Measurements from ENCODE around the gene TRPV5.

Gene TRPV5

GRCh38 chr7:142941541-142941940 is 8.0 kb upstream of the TRPV5 start:
- TF ChIP-seq CTCF (conservative IDR thresholded peaks at IDR 0.05; ENCODE audit: low read depth, low read length) = no peak
- no peak for DNase-seq (ENCODE audit: low read depth)

GRCh38 chr7:142940966-142941535 is 7.5 kb upstream of the TRPV5 start:
- TF ChIP-seq CTCF (conservative IDR thresholded peaks at IDR 0.05; ENCODE audit: low read depth, low read length) = no peak
- H3K4me3 ChIP-seq (ENCODE audit: low read length) = no peak overlapping the region
- DNase-seq (ENCODE audit: low read depth) = no peak

More at GRCh38 chr7:142941541-142941940, 8.0 kb upstream of the TRPV5 start:
- H3K4me3 ChIP-seq (ENCODE audit: low read length) = no peak overlapping the region

- no peak for DNase-seq (ENCODE audit: low read depth)
Observed at GRCh38 chr7:142939226-142939910, 5.8 kb upstream of the TRPV5 start, which contains the start of gene LLCFC1. Gene LLCFC1 (plus strand): TSS chr7:142939484. CDS start chr7:142939622, 138 bp downstream.

GRCh38 chr7:142938611-142939010 is 5.1 kb upstream of the TRPV5 start:
- DNase-seq (ENCODE audit: low read depth) = no peak
- TF ChIP-seq CTCF (conservative IDR thresholded peaks at IDR 0.05; ENCODE audit: low read depth, low read length) = no peak
- no peak overlapping the region for H3K4me3 ChIP-seq (ENCODE audit: low read length)

More at GRCh38 chr7:142939226-142939910, 5.8 kb upstream of the TRPV5 start, which contains the start of gene LLCFC1:
- no peak within 1 kb of the TSS for H3K4me3 ChIP-seq (ENCODE audit: low read length)
- TF ChIP-seq CTCF (conservative IDR thresholded peaks at IDR 0.05; ENCODE audit: low read depth, low read length) = no peak

GRCh38 chr7:142935941-142936565 is 2.5 kb upstream of the TRPV5 start:
- H3K4me3 ChIP-seq (ENCODE audit: low read length) = no peak overlapping the region
- TF ChIP-seq CTCF (conservative IDR thresholded peaks at IDR 0.05; ENCODE audit: low read depth, low read length) = no peak
- DNase-seq (ENCODE audit: low read depth) = no peak

GRCh38 chr7:142934056-142934455 is 510 bp upstream of the TRPV5 start:
- DNase-seq (ENCODE audit: low read depth) = no peak
- no peak for TF ChIP-seq CTCF (conservative IDR thresholded peaks at IDR 0.05; ENCODE audit: low read depth, low read length)
- no peak overlapping the region for H3K4me3 ChIP-seq (ENCODE audit: low read length)
